ENCODE results near the gene PCGF2.

Gene PCGF2

DNA sequence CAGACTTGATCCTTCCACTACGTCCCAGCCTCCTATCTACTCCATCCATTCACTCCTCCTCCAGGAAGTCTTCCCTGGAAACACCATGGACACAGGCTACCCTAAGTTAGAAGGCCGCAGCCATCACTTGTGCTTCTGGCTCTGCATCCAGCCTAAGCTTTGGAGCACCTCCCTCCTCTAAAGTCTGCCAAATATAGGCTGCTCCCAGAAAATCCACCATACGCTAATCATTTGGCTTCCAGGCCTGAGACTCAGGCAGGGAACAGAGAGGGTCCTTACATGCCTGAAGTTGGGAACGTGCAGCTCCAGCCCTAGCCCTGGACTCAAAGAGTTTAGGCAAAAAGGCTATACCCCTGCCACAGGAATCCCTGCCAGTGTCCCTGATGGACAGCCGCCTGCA is 6.7 kb downstream of the PCGF2 start:
- TF ChIP-seq, protein P1, sequence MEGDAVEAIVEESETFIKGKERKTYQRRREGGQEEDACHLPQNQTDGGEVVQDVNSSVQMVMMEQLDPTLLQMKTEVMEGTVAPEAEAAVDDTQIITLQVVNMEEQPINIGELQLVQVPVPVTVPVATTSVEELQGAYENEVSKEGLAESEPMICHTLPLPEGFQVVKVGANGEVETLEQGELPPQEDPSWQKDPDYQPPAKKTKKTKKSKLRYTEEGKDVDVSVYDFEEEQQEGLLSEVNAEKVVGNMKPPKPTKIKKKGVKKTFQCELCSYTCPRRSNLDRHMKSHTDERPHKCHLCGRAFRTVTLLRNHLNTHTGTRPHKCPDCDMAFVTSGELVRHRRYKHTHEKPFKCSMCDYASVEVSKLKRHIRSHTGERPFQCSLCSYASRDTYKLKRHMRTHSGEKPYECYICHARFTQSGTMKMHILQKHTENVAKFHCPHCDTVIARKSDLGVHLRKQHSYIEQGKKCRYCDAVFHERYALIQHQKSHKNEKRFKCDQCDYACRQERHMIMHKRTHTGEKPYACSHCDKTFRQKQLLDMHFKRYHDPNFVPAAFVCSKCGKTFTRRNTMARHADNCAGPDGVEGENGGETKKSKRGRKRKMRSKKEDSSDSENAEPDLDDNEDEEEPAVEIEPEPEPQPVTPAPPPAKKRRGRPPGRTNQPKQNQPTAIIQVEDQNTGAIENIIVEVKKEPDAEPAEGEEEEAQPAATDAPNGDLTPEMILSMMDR (conservative IDR thresholded peaks at IDR 0.05; ENCODE audit: low read length) = no peak
- no peak overlapping the region for H3K4me3 ChIP-seq (ENCODE audit: low read length)
- no peak for DNase-seq (ENCODE audit: low read depth)

DNA sequence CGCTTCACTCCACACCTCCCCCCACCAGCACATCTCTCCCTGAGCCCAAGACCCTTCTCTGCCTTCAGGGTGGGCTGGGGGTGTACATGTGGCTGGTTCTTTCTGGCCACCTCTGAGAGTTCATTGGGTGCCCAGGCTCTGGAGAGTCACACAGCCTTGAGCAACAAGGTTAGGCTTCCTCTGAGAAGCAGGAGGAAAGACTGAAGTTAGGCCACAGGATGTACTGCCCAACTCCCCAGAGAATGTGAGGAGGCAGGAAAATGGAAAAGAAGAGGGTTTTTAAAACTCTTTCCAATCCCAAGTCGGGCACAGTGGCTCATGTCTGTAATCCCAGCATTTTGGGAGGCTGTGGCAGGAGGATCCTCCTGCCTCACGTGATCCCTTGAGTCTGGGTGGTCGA is 7.3 kb downstream of the PCGF2 start:
- TF ChIP-seq, protein P1 (conservative IDR thresholded peaks at IDR 0.05; ENCODE audit: low read length) = no peak
- no peak for DNase-seq (ENCODE audit: low read depth)
- H3K4me3 ChIP-seq (ENCODE audit: low read length) = no peak overlapping the region

DNA sequence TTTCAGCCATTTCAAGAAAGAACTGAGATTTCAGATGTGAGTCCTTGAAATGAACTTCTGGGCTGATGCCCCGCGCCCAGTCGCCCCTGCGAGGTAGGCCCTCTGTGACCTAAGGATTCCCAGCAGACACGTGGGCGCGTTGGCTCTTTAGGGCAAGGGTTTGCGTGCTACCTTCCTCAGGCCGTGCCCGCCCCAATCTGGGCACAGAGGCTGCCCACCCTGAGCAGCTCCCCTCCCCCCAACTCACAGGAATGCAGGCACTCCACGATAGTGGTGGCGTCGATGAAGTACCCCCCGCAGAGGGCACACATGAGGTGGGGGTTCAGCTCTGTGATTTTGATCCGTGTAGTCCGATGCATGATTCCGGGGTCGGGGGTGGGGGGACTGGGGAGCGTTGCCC is 8.1 kb downstream of the PCGF2 start:
- TF ChIP-seq, protein P1 (conservative IDR thresholded peaks at IDR 0.05; ENCODE audit: low read length) = no peak
- DNase-seq (ENCODE audit: low read depth) = no peak
- no peak overlapping the region for H3K4me3 ChIP-seq (ENCODE audit: low read length)

DNA sequence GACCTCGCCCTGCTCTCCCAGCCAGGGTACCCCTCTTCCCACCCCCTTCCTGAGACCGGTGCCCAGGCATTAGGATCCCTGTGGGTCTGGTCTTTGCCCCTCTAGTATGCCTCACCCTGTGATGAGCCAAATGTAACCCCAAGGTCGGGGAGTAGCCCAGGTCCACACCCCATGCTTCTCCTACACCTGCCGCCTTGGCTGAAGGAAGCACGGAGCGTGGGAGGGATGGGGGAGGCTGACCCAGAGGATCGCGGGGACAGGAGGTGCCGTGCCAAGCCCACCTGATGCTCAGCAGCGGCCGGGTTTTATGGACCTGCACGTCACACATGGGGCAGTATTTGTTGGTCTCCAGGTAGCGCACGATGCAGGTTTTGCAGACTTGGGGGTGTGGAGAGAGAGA is 8.8 kb downstream of the PCGF2 start:
- TF ChIP-seq, protein P1 (conservative IDR thresholded peaks at IDR 0.05; ENCODE audit: low read length) = no peak
- no peak overlapping the region for H3K4me3 ChIP-seq (ENCODE audit: low read length)
- DNase-seq (ENCODE audit: low read depth) = no peak

DNA sequence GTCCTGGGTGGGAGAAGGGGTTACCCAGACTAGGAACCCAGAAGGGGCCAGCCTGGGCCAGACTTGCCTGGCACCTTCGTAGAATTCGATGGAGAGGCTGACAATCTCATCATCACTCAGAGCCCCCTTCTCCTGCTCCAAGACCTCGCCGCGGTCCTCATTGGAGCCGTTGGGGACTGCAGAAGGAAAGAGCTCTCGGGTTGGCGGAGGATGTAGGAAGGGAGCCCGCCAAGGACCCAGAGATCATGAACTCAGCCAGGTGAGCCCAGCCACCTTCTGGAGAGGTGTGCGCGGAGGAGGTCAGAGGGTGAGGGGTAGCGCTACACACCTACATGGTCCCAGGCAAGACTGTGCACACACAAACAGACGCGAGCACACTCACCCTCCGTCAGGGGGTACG is 9.4 kb downstream of the PCGF2 start:
- H3K4me3 ChIP-seq (ENCODE audit: low read length) = no peak overlapping the region
- DNase-seq (ENCODE audit: low read depth) = no peak
- TF ChIP-seq, protein P1 (conservative IDR thresholded peaks at IDR 0.05; ENCODE audit: low read length) = no peak

DNA sequence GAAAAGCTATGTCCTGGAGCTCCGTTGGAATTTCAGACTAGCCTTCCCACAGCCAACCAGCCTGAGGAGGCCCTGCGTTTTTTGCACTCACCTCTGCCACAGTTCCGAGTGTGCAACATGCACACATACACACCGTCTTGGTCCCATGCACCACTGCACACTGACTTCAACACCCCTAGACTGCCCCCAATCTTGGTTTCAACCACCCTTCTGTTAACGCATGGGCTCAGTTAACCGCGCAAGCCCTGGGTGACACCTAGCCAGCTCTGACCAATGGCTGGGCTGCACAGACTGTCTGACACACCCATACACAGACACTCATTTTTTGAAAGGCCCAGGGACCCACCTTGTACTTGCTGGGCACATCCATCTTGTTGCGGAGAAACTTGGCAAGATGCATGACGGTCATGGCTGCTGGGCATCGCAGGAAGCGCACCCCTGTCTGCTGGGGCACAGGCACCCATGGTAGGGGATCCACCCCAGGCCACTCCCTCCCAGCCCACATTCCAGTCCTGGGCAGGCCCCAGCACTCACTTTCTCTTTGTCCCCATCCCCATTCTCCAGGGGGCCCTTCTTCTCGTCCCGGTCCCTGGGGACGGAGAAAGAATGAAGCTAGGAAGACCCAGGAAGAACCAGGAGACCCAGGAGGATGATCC is 10.0 kb downstream of the PCGF2 start:
- no peak for DNase-seq (ENCODE audit: low read depth)
- no peak overlapping the region for H3K4me3 ChIP-seq (ENCODE audit: low read length)
- TF ChIP-seq, protein P1 (conservative IDR thresholded peaks at IDR 0.05; ENCODE audit: low read length) = no peak

DNA sequence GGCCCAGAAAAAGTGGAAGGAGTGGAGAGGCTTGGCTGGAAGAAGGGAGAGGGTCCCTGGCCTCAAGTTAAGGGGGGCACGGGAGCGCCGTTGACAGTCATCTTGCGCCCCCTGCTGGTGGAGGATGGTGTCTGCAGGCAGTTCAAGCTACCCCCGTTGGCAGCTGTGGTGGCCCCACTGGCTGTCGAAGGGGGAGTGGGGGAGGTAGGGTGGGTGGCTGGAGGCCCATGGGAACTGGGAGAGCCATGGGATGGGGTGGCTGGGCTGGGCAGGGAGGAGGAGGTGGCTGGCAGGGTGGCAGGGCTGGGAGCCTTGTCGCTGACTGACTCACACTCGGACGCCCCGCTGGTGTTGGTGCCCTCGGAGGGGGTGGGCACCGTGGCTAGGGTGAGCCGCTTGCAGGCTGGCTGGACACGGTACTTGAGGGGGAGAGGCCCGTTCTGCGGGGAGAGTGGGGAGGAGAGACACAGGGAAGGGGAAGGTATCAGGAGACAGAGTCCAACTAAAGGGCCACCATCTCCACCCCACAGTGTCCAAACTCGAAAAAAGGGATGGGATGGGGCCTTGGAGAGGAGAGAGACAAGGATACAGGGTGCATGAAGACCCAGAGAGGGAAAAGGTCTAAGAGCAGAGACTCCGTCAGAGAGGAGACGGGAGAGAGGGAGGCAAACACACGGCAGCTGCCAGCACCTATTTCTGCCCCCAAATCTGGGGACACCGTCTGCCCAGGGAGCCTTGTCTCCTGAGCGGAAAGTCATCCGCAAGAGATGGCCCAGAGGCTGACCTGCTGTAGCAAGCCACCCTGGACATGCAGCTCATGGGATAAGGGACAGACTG is 12.8 kb downstream of the PCGF2 start:
- H3K4me3 ChIP-seq (ENCODE audit: low read length) = no peak overlapping the region
- TF ChIP-seq, protein P1 (conservative IDR thresholded peaks at IDR 0.05; ENCODE audit: low read length) = peak; percentile 78
- no peak for DNase-seq (ENCODE audit: low read depth)
